Fibroblast of peridontal ligament (primary cell): ENCODE measurements around the gene COASY.

ENCODE experiments used
- DNase-seq: peaks from one replicate; pipeline ENCODE4 v3.0.0-alpha.2; 2010; ENCODE audit errors: extremely low read depth

Gene COASY

DNA sequence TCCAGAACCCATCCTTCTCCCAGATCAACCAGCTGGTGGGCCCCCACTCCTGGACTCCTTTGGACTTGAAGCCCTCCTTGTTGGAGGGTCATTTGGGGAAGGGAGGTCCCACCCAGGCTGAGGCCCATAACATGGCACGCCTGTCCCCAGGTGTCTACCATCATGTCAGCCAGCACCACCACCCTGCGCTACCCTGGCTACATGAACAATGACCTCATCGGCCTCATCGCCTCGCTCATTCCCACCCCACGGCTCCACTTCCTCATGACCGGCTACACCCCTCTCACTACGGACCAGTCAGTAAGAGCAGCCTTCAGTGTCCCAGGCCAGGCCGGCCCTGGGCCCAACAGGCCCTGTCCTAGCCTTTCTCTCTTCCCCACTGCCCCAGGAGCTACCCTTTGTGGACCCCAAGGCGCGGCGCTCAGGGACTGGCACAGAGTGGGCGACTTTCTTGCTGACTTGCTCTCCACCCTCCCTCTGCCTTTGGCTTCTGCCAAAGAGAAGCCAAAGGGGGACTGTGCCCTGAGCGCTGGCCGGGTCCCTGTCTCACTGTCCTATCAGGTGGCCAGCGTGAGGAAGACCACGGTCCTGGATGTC, 51.8 kb downstream of the COASY start:
- no peak for DNase-seq
